Adrenal gland (tissue), 12 donors: ENCODE measurements around the gene BRIP1. TPM values are rescaled to one million over a fixed set of nuclear protein-coding genes. Genes with fewer than 3 reads are reported as not detected.

Experiments
- DNase-seq, 7 donors: peaks; one replicate each; pipeline ENCODE4 v3.0.0-alpha.2; 2019 to 2020
- H3K27ac ChIP-seq, 5 donors: fragments of 200-600 bp; sonication (generic) in 4 of 5; 1 replicate in 3 of 5; 2 replicates in 2 of 5; pipeline versions ENCODE4 v1.5.1 to v1.8.0; 2016 to 2020; ENCODE audit warnings: mild to moderate bottlenecking in 1 of 5
- H3K27me3 ChIP-seq: fragments of 200-600 bp; 2 replicates; pipeline ENCODE4 v1.8.0; 2021
- H3K36me3 ChIP-seq, 2 donors: fragments of 200-600 bp; replicated peaks in 1 of 2; 1 replicate in 1 of 2; 2 replicates in 1 of 2; pipeline versions ENCODE4 v1.5.1 to v1.8.0; 2018 to 2022
- H3K4me1 ChIP-seq, 2 donors: fragments of 200-600 bp; replicated peaks in 1 of 2; 1 replicate in 1 of 2; 2 replicates in 1 of 2; pipeline versions ENCODE4 v1.5.1 to v1.8.0; 2018 to 2021
- H3K4me3 ChIP-seq, 4 donors: fragments of 200-600 bp; sonication (generic) in 3 of 4; one replicate each; pipeline ENCODE4 v1.5.1; 2016 to 2018
- H3K9me3 ChIP-seq, 3 donors: fragments of 200-600 bp; sonication (generic) in 1 of 3; replicated peaks in 1 of 3; 1 replicate in 2 of 3; 2 replicates in 1 of 3; pipeline versions ENCODE4 v1.5.1 to v1.8.0; 2016 to 2021
- CTCF ChIP-seq, 6 experiments: fragments of 450-650 bp in 4 of 6; fragments of 200-600 bp in 2 of 6; sonication (generic) in 1 of 6; IDR thresholded peaks; 1 replicate in 5 of 6; 2 replicates in 1 of 6; pipeline versions ENCODE4 v1.5.1 to v1.8.0; 2016 to 2021; ENCODE audit warnings: antibody characterized with exemption in 6 of 6, mild to moderate bottlenecking in 2 of 6, moderate library complexity in 1 of 6
- POLR2A ChIP-seq, 2 donors: fragments of 450-650 bp; IDR thresholded peaks; one replicate each; pipeline ENCODE4 v1.6.1; 2017; ENCODE audit warnings: antibody characterized with exemption in 2 of 2, mild to moderate bottlenecking in 2 of 2, moderate library complexity in 1 of 2
- WGBS, 4 donors: extraction: QIAGEN DNeasy Blood & Tissue Kit in 2 of 4; methylation state at CpG; one replicate each; pipeline versions ENCODE4 v1.1.5 to v1.1.7; 2013 to 2017; 5-methylcytosine and 5-hydroxymethylcytosine counted together
- intact Hi-C, 2 donors: fragments of 100-400 bp; cut with DNase I; formaldehyde crosslinking; loops; one replicate each; pipeline versions ENCODE4 v1.14.1 to v1.15.0; 2022 to 2023
- polyA plus RNA-seq, 3 donors: library from polyadenylated mRNA; stranded (reverse); fragments of 200-250 nt in 2 of 3; fragments of 350-450 nt in 1 of 3; fragmentation: Illumina TruSeq in 1 of 3; extraction: RNeasy Lipid Tissue Mini Kit (QIAGEN cat#74804) in 1 of 3; gene quantifications; one replicate each; pipeline ENCODE4 v1.2.3, GENCODE V29; 2013 to 2014
- total RNA-seq, 9 donors: library from RNA; depleted of rRNA in 4 of 9; stranded (reverse); fragments of >200 nt in 4 of 9; fragments of 120-200 nt in 1 of 9; fragmentation: NEBNext Ultra II Directional in 1 of 9; extraction: Animal tissue kit (Norgen Biotek cat#: 25700) in 1 of 9; gene quantifications; one replicate each; pipeline versions ENCODE4 v1.1.0 to v1.2.4, GENCODE V29; 2013 to 2023
- donor health status: healthy with polysubstance abuse.
- donor health status: Bipolar disorder and iron deficiency.
- donor health status: DM: yes; HTN: yes; CAD: no.
- donor health status: DM: no; HTN: no; CAD: no.
- donor health status: DM: no; HTN: no; CAD: no.
- donor health status: DM: yes; HTN: yes; CAD: no.

BRIP1 gene
- total and polyA plus RNA-seq, 12 donors, result 0.06 to 6.9 (median 0.46) TPM

- no peak for DNase-seq
- Histone ChIP-seq H3K9me3 (peaks cover 0 to 4% (median 0%) of the 10 kb centered on the region in 3 donors), H3K36me3 (no peaks in the 10 kb centered on the region), H3K4me1 (peaks cover 0 to 4% of the 10 kb centered on the region in 2 donors), H3K4me3 (no peak overlapping the region), H3K27me3 (no peaks in the 10 kb centered on the region), H3K27ac (no peak overlapping the region)
- 96 to 99% (median 98%) methylated on average over 3 of the region's 3 CpGs for WGBS, 4 donors
- TF ChIP-seq POLR2A (IDR thresholded peaks at IDR 0.05) (no peak), CTCF (IDR thresholded peaks at IDR 0.05) (no peak)
- intact Hi-C loops, result no loop called here
Observed at GRCh38 chr17:61817452-61817851, 45.9 kb downstream of the BRIP1 start.

GRCh38 chr17:61816538-61816937 lies 46.8 kb downstream of the BRIP1 start:
- TF ChIP-seq POLR2A (IDR thresholded peaks at IDR 0.05) (no peak), CTCF (IDR thresholded peaks at IDR 0.05) (no peak)
- H3K9me3 ChIP-seq, result peaks cover 0 to 4% (median 0%) of the 10 kb centered on the region in 3 donors
- H3K4me3 ChIP-seq, result no peak overlapping the region
- DNase-seq, result no peak
- H3K36me3 ChIP-seq, result no peaks in the 10 kb centered on the region
- intact Hi-C loops, result no loop called here
- WGBS, 4 donors, result 65 to 76% (median 71%) methylated on average over 4 of the region's 4 CpGs
- H3K27me3 ChIP-seq, result no peaks in the 10 kb centered on the region
- H3K4me1 ChIP-seq, result peaks cover 0 to 4% of the 10 kb centered on the region in 2 donors
- H3K27ac ChIP-seq, result no peak overlapping the region

- TF ChIP-seq CTCF (IDR thresholded peaks at IDR 0.05), result no peak
- no peak for TF ChIP-seq POLR2A (IDR thresholded peaks at IDR 0.05)
- no peaks in the 10 kb centered on the region for H3K36me3 ChIP-seq
- no peak overlapping the region for H3K4me3 ChIP-seq
- no peak for DNase-seq
- intact Hi-C loops, result no loop called here
- H3K27me3 ChIP-seq, result no peaks in the 10 kb centered on the region
- no peak overlapping the region for H3K27ac ChIP-seq
- 78 to 81% (median 79%) methylated on average over 5 of the region's 5 CpGs for whole genome bisulfite sequencing, 4 donors
- peaks cover 0 to 4% of the 10 kb centered on the region in 2 donors for H3K4me1 ChIP-seq
- H3K9me3 ChIP-seq, result peaks cover 0 to 4% (median 0%) of the 10 kb centered on the region in 3 donors
Observed at GRCh38 chr17:61815863-61816503, 47.3 kb downstream of the BRIP1 start.

- Histone ChIP-seq H3K27ac (no peak overlapping the region), H3K4me3 (no peak overlapping the region), H3K36me3 (no peaks in the 10 kb centered on the region), H3K4me1 (peaks cover 0 to 4% of the 10 kb centered on the region in 2 donors), H3K9me3 (peaks cover 0 to 4% (median 0%) of the 10 kb centered on the region in 3 donors), H3K27me3 (no peaks in the 10 kb centered on the region)
- TF ChIP-seq POLR2A (IDR thresholded peaks at IDR 0.05), result no peak
- no peak for DNase-seq
- intact Hi-C loops, result no loop called here
- whole genome bisulfite sequencing, 4 donors, result 95 to 100% (median 100%) methylated on average over 1 of the region's 1 CpG
Observed at GRCh38 chr17:61814485-61814884, 48.8 kb downstream of the BRIP1 start.

GRCh38 chr17:61813211-61813610 lies 50.1 kb downstream of the BRIP1 start:
- DNase-seq, result no peak
- H3K9me3 ChIP-seq, result peaks cover 0 to 4% (median 0%) of the 10 kb centered on the region in 3 donors
- WGBS, 4 donors, result 26 to 29% (median 29%) methylated on average over 1 of the region's 1 CpG
- intact Hi-C loops, result no loop called here
- no peaks in the 10 kb centered on the region for H3K27me3 ChIP-seq
- no peak overlapping the region for H3K4me3 ChIP-seq
- no peak overlapping the region for H3K27ac ChIP-seq
- peaks cover 0 to 4% of the 10 kb centered on the region in 2 donors for H3K4me1 ChIP-seq
- no peaks in the 10 kb centered on the region for H3K36me3 ChIP-seq
- TF ChIP-seq POLR2A (IDR thresholded peaks at IDR 0.05), result no peak
- TF ChIP-seq CTCF (IDR thresholded peaks at IDR 0.05), result no peak
